Breast epithelium (tissue), 4 donors: ENCODE results near the gene ATP13A3. TPM values are rescaled to one million over a fixed set of nuclear protein-coding genes. Genes with fewer than 3 reads are reported as not detected.

ENCODE experiments used
- DNase-seq, 2 donors: peaks; one replicate each; pipeline ENCODE4 v3.0.0-alpha.2; 2019; ENCODE audit warnings: low spot score in 2 of 2
- H3K27ac ChIP-seq, 2 donors: fragments of 200-600 bp; sonication (generic) in 1 of 2; one replicate each; pipeline ENCODE4 v1.5.1; 2016 to 2019; ENCODE audit warnings: mild to moderate bottlenecking in 1 of 2
- H3K27me3 ChIP-seq, 2 donors: fragments of 200-600 bp; sonication (generic) in 1 of 2; one replicate each; pipeline versions ENCODE4 v1.5.1 to v1.6.0; 2017 to 2019; ENCODE audit warnings: control low read depth in 1 of 2, mild to moderate bottlenecking in 1 of 2
- H3K36me3 ChIP-seq: fragments of 200-600 bp; one replicate; pipeline ENCODE4 v1.5.1; 2019
- H3K4me1 ChIP-seq, 2 donors: fragments of 200-600 bp; sonication (generic); one replicate each; pipeline ENCODE4 v1.5.1; 2016 to 2019; ENCODE audit warnings: control low read depth in 1 of 2
- H3K4me3 ChIP-seq, 3 donors: fragments of 200-600 bp; sonication (generic); 1 replicate in 2 of 3; 2 replicates in 1 of 3; pipeline ENCODE4 v1.5.1; 2016 to 2019; ENCODE audit warnings: mild to moderate bottlenecking in 3 of 3, moderate library complexity in 2 of 3
- H3K9me3 ChIP-seq, 2 donors: fragments of 200-600 bp; sonication (generic) in 1 of 2; one replicate each; pipeline ENCODE4 v1.5.1; 2016 to 2019; ENCODE audit warnings: control low read depth in 1 of 2
- POLR2A ChIP-seq: fragments of 450-650 bp; IDR thresholded peaks from one replicate; pipeline ENCODE4 v1.6.1; 2016; ENCODE audit warnings: antibody characterized with exemption, mild to moderate bottlenecking, moderate library complexity
- POLR2AphosphoS5 ChIP-seq, 3 donors: sonication (generic); formaldehyde crosslinking; IDR thresholded peaks; one replicate each; pipeline ENCODE4 v1.6.1; 2017; ENCODE audit warnings: antibody characterized with exemption in 3 of 3
- intact Hi-C: fragments of 100-400 bp; cut with DNase I; formaldehyde crosslinking; loops from one replicate; pipeline ENCODE4 v1.15.1; 2023; ENCODE audit warnings: low total_unique reads
- total RNA-seq, 3 donors: library from RNA; depleted of rRNA; stranded (reverse); fragments of >200 nt; gene quantifications; one replicate each; pipeline ENCODE4 v1.1.0, GENCODE V29; 2016
- TF ChIP-seq, protein P1 (sequence below), 3 donors: fragments of 450-650 bp; IDR thresholded peaks; one replicate each; pipeline ENCODE4 v1.5.1; 2016 to 2017; ENCODE audit warnings: antibody characterized with exemption in 3 of 3, mild to moderate bottlenecking in 3 of 3, moderate library complexity in 3 of 3

Gene ATP13A3
- total RNA-seq, 3 donors from 2014 or later = 132 to 170 (median 142) TPM

DNA sequence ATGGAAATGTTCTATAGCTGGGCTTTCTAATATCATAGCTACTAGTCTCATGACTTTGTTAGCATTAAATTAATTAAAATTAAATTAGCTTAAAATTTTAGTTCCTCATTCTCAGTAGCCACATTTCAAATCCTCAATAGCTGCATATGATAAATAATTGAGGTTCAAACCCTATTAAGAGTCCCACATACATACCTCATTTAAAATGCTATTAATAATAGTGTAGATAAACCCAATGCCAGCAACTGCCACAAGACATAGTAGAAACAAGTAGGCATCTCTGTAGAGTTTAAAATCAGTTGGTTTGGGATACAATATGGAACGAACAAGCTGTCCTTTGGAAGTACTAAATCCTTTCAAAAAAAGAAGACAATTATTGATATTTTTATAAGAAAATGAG, 39.1 kb downstream of the ATP13A3 start:
- no peaks in the 10 kb centered on the region for H3K9me3 ChIP-seq
- H3K36me3 ChIP-seq = peaks cover 15% of the 10 kb centered on the region
- no peak for DNase-seq
- no peaks in the 10 kb centered on the region for H3K27me3 ChIP-seq
- H3K4me1 ChIP-seq = no peaks in the 10 kb centered on the region
- intact Hi-C loops = no loop called here
- H3K4me3 ChIP-seq = no peak overlapping the region
- H3K27ac ChIP-seq = no peak overlapping the region
- TF ChIP-seq, protein P1, sequence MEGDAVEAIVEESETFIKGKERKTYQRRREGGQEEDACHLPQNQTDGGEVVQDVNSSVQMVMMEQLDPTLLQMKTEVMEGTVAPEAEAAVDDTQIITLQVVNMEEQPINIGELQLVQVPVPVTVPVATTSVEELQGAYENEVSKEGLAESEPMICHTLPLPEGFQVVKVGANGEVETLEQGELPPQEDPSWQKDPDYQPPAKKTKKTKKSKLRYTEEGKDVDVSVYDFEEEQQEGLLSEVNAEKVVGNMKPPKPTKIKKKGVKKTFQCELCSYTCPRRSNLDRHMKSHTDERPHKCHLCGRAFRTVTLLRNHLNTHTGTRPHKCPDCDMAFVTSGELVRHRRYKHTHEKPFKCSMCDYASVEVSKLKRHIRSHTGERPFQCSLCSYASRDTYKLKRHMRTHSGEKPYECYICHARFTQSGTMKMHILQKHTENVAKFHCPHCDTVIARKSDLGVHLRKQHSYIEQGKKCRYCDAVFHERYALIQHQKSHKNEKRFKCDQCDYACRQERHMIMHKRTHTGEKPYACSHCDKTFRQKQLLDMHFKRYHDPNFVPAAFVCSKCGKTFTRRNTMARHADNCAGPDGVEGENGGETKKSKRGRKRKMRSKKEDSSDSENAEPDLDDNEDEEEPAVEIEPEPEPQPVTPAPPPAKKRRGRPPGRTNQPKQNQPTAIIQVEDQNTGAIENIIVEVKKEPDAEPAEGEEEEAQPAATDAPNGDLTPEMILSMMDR (IDR thresholded peaks at IDR 0.05) = no peak
- no peak for TF ChIP-seq POLR2A
- TF ChIP-seq POLR2AphosphoS5 (IDR thresholded peaks at IDR 0.05) = no peak

DNA sequence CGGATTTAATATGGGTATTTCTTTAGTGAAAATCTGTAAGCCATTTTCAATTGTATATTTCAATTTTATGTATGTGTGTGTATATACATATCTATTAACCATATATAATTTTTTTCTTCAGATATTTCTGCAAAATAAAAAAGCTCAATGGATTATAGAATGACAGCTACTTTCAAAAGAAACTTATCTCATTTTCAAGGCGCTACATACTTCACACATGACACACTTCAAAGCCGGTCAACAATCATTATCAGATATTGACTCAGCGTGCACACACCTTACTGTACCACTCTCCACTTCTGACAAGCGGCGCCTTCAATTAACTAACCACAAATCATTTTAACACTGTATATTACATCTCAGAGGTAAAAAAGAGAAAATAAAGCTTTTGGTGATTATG, 39.6 kb downstream of the ATP13A3 start:
- H3K9me3 ChIP-seq = no peaks in the 10 kb centered on the region
- H3K36me3 ChIP-seq = peaks cover 15% of the 10 kb centered on the region
- DNase-seq = no peak
- H3K27me3 ChIP-seq = no peaks in the 10 kb centered on the region
- H3K4me1 ChIP-seq = no peaks in the 10 kb centered on the region
- no peak for TF ChIP-seq POLR2AphosphoS5 (IDR thresholded peaks at IDR 0.05)
- TF ChIP-seq, protein P1 (IDR thresholded peaks at IDR 0.05) = no peak
- no peak overlapping the region for H3K4me3 ChIP-seq
- intact Hi-C loops = no loop called here
- H3K27ac ChIP-seq = no peak overlapping the region

DNA sequence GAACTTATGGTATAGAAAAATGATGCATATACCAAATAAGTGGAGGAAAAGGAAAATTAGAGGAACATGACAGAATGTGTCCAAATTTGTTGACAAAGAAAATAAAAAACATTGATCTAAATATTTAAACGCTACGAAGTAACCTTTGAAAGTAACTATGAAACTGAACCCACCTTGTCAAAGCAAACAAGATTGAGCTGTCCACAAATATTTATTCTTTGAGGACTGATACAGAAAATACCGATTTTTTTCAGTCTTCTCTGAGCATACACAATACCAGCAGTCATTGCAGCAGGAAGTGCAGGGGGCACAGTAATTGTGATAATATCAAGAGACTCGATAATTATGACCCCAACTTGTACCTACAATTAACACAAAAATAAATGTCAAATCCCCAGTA, 40.0 kb downstream of the ATP13A3 start:
- peaks cover 15% of the 10 kb centered on the region for H3K36me3 ChIP-seq
- intact Hi-C loops = no loop called here
- no peaks in the 10 kb centered on the region for H3K9me3 ChIP-seq
- no peak for DNase-seq
- no peak overlapping the region for H3K27ac ChIP-seq
- no peak overlapping the region for H3K4me3 ChIP-seq
- H3K4me1 ChIP-seq = no peaks in the 10 kb centered on the region
- TF ChIP-seq POLR2AphosphoS5 (IDR thresholded peaks at IDR 0.05) (no peak), POLR2A (no peak)
- TF ChIP-seq, protein P1 (IDR thresholded peaks at IDR 0.05) = no peak
- H3K27me3 ChIP-seq = no peaks in the 10 kb centered on the region

DNA sequence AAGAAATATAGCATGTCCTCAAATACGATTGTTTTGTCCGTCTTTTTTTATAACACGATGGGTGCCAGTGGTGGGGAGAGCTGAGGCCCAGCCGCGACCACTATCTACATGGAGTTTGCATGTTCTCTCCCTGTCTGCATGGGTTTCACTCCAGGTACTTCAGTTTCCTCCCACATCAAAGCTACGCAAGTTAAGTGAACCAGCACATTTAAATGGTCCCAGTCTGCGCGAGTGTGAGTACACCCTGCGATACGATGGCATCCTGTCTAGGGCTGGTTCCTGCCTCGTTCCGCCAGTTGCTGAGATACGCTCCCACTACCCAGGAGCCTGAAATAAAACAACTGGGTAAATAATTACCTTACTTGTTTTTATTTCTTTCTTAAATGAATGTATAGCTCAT, 40.6 kb downstream of the ATP13A3 start:
- no peak for DNase-seq
- H3K4me3 ChIP-seq = no peak overlapping the region
- peaks cover 15% of the 10 kb centered on the region for H3K36me3 ChIP-seq
- H3K9me3 ChIP-seq = no peaks in the 10 kb centered on the region
- no peaks in the 10 kb centered on the region for H3K4me1 ChIP-seq
- H3K27ac ChIP-seq = no peak overlapping the region
- intact Hi-C loops = no loop called here
- TF ChIP-seq POLR2AphosphoS5 (IDR thresholded peaks at IDR 0.05) (no peak), POLR2A (no peak)
- TF ChIP-seq, protein P1 (IDR thresholded peaks at IDR 0.05) = no peak
- no peaks in the 10 kb centered on the region for H3K27me3 ChIP-seq

DNA sequence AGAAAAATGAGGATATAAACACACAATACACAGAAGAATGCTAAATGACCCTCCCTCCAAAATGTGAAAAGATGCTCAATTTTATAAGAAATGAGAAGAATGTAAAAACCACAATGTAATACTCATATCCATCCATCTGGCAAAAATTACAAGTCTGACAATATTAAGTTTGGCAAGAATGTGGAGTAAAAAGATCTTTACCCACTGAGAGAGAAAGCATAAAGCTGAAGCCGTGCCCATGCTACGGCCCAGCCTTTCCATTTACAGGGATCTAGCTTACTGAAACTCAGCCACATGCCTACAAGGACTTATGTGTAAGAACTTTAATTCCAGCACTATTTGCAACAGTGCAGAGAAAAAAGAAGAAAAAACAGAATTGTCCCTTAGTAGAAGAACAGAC, 42.9 kb downstream of the ATP13A3 start:
- H3K27me3 ChIP-seq = no peaks in the 10 kb centered on the region
- TF ChIP-seq, protein P1 (IDR thresholded peaks at IDR 0.05) = no peak
- TF ChIP-seq POLR2A (no peak), POLR2AphosphoS5 (IDR thresholded peaks at IDR 0.05) (no peak)
- intact Hi-C loops = loop anchor here (5.0 kb wide), 1 partner anchor 582 kb away; no protein-coding TSS in a partner anchor
- no peaks in the 10 kb centered on the region for H3K9me3 ChIP-seq
- no peaks in the 10 kb centered on the region for H3K4me1 ChIP-seq
- H3K27ac ChIP-seq = no peak overlapping the region
- H3K4me3 ChIP-seq = no peak overlapping the region
- DNase-seq = no peak
- peaks cover 9% of the 10 kb centered on the region for H3K36me3 ChIP-seq
